GM21528 (cell line): Measurements from ENCODE around the gene SMLR1.
"Not testable (repeated sequence)": the region's sequence is repeated elsewhere in the genome, so short reads cannot be mapped to it uniquely, and the experiment has no call there.

Source experiments
- ATAC-seq: cut with Tn5 transposase; IDR thresholded peaks from one replicate; pipeline ENCODE4 v1.9.1; 2021; ENCODE audit warnings: mild to moderate bottlenecking, moderate library complexity; ENCODE audit not compliant: unreplicated experiment, low FRiP score

The SMLR1 gene

GRCh38 chr6:130827247-130828149, at the start of gene SMLR1:
Gene SMLR1, plus strand, starts transcription at chr6:130827406. Its CDS starts 8 bp downstream, at chr6:130827414.
- no peak for ATAC-seq

- no peak for ATAC-seq
These were observed 48.1 kb upstream of the SMLR1 start for GRCh38 chr6:130778946-130779657.

DNA sequence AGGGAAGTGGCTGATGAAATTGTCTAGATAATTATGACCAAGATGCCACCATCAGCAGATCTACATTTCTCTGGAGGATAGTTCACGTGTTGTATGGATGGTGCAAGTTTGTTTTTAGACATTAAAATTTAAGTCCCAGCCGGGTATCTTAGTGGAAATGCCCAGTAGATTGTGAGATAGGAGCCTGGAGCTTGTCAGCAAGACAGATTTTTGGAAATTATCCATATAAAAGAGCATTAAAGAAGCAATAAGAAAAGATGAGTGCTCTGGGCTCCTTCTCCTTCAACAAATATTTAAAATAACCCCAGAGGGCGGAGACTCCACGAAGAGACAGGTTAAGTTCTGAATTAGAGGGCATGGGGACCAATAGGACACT, 47.6 kb upstream of the SMLR1 start:
- ATAC-seq, result no peak

DNA sequence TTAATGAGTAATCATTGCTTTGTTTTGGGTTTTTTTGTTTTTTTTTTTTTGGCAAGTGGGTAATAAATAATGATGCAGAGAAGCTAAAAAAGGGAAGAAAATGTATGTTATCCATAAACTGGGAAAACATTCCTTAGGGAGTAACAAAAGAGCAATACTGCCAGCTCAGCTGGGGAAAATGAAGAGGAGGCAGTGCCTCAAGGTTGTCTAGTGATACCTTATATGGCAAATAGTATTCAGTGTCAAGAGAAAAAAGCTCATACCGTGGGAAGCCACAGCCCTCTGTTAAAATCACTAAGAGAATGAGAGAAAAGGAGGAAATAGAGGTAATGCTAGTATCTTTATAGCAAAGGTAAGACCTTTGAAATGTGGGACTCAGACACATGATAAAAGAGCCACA, 47.1 kb upstream of the SMLR1 start:
- no peak for ATAC-seq

- no peak for ATAC-seq
These were observed 45.6 kb upstream of the SMLR1 start for GRCh38 chr6:130781557-130781956.

DNA sequence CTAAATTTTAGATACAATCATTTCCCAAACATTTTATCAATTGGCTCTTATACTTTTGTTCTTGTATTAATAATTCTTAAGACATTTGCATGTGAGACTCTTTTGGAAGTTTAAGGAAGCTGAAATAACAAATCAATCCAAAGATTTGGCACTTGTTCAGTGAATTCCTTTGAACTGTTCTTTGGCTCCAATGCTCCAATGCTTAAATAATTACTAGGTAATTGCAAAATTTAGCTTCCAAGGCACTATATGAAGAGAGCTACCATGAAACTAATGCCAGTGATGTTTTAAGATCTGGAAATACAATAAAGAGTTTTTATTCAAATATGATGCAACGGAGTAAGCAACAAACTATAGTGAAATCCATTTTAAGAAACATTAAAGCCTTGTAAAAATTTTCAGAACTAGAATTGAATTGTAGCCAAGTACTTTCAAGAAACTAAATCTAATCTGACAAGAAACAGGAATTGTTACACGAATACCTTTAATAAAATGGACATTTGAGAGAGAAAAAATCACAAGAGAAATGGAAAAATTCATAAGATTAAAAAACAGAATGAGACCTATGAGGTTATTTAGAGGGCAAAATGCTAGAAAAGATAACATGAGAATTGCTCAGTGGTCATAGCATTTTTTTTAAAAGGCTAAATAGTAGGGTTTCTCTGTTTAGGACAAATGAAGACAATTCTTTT, 43.6 kb upstream of the SMLR1 start:
- no peak for ATAC-seq

DNA sequence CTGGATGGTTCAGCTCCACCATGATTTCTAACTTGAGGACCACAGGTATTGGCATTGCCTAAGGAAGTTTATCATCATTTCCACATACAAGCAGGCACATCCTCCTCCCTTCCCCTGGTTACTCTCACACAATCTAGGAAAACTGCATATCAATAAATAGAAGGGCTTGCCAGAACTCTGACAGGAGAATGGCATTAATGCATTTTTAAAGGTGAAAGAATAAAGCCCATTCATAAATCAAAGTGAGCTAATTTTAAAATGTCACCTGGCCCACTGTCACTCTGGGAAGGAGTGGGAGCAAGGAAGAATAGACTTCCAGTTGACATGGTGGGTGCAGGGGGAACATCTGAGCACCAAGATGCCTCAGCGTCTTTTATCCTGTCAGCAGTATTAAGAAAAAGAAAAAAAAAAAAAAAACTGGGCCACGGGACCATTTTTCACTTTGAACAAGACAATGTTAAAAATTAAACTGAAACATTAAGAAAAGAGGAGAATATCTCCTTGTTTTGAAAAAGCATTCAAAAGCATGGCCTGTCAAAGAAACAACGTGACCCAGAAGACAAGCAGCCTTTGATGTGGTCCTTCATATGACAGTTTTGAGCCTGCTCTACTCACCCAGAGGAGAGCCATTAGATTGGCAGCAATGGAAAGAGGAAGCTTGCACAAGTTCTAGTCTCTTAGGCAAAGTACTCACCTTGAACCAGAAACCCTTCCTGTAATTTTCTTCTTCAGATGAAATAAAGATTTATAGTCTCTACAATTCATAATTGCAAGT, 39.3 kb upstream of the SMLR1 start:
- ATAC-seq, result no peak

DNA sequence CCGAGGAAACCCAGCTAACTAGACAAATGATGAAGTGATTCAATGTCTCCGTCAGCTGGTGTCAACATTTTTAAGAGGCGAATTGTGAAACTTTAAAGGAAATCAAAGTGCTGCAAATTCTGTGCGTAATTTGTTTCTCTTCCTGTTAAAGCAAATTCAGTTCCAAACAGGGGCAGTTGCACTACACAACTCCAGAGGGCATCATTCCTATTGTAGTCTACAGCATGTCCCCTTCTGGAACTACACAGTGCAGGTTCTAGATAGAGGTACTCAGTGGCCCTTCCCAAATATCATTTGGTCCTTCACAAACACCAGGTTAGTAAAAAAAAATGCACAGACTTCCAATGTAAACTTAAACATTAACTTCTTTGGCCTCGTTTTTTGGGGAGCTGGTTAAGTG, 38.3 kb upstream of the SMLR1 start:
- no peak for ATAC-seq

- no peak for ATAC-seq
These were observed 33.1 kb upstream of the SMLR1 start for GRCh38 chr6:130794010-130794697.

GRCh38 chr6:130794738-130795137, 32.5 kb upstream of the SMLR1 start:
- ATAC-seq, result no peak

DNA sequence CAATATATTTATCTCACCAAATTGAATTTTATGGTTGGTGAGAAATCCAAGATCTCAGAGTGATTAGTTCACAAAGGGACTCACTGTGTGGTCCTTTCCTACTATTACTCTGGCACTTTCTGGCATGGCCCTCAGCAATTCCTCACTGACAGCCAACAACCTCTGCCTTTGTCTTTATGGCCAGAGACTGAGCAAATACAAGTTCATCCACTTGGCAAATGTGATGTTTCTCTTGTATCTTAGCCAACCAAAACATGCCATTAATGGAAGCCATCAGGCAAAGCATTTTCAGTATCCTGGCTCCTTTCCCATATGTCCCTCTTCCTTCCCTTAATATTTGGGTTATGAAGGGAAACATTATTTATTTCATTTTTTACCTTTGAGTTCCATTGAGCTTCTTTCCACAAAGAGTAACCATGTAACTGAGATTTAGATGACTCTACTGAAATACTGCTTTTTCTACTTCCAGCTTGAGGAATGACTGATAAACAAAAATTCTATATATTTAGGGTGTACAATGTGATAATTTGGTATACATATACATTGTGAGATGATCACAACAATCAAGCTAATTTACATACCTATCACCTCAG, 30.8 kb upstream of the SMLR1 start:
- no peak for ATAC-seq

DNA sequence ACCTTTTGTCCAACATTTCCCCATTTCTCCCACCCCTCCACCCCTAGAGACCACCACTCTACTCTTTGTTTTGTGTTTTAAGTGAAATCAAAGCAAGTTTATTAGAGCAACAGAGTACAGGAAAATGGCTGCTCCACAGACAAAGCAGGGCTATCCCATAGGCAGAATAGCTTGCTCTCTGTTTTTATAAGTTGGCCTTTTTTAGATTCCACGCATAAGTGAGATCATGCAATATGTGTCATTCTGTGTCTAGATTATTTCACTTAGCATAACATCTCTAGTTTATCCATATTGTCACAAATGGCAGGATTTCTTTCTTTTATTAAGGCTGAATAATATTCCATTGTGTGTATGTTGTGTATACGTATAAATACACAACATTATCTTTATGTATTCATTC, 30.1 kb upstream of the SMLR1 start:
- no peak for ATAC-seq

GRCh38 chr6:130801368-130801767, 25.8 kb upstream of the SMLR1 start:
- ATAC-seq, result not testable (repeated sequence)

DNA sequence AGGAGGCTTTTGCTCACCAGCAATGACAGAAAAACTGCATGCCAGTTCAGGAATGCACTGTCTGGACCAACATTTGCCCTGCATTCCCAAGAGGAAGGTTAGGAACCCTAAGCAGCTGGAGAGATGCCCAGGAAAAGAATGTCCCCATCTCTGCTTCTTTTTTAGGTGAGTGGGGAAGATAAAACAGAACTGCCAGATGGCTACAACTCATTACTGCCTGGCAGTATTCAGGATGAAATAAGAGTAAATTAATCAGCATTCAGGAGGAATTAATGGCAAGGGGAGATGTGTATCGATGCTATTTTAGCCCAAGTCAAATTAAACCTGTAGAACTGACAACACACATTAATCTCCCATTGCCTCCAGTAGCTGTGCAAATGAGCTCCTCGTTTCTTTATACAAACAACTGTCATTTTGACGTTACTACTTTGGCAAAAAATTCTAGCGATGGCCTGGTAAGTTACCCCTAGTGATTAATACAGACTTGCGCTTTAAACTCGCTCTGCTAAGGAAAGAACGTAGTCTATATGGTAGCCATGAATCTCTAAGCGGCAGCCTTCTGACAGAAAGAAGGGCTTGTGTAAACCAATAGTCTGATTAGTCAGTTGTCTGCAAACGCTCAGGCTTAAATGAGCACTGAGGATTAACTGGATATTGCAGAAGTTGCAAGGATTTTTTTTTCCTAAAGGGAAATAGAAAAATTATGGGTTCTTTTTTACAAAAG, 16.7 kb upstream of the SMLR1 start:
- no peak for ATAC-seq

- no peak for ATAC-seq
These were observed 15.3 kb upstream of the SMLR1 start for GRCh38 chr6:130811932-130812331.

DNA sequence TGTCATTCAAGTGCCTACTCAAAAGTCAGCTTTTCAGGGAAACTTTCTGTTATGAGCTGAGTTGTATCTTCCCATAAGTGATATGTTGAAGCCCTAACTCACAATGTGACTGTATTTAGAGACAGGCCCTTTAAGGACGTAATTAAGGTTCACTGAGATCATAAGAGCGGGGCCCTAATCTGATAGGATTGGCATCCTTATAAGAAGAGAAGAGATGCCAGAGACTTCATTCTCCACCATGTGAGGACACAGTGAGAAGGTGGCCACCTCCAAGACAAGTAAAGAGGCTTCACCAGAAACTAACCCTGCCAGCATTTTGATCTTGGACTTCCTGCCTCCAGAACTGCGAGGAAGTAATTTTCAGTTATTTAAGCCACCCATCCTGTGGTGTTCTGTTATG, 12.7 kb upstream of the SMLR1 start:
- no peak for ATAC-seq

- no peak for ATAC-seq
These were observed 11.8 kb upstream of the SMLR1 start for GRCh38 chr6:130815200-130816071.

DNA sequence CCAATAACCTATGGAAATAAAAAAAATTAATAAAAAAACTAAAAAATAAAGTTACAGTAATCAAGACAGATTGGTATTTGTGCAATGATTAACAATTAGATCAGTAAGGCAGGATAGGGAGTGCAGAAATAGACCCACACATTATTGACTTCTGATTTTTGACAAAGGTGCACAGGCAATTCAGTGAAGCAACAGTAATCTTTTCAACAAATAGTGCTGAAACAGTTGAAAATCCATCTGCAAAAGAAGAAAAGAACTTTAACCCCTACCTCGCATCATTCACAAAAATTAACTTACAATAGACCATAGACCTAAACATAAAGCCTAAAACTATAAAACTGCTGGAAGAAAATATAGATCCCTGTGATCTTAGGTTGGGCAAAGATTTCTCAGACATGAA, 4.5 kb upstream of the SMLR1 start:
- no peak for ATAC-seq
